ENCODE data around the gene MRRF. TPM values are rescaled to one million over a fixed set of nuclear protein-coding genes. Genes with fewer than 3 reads are reported as not detected.

Gene MRRF
- polyA plus RNA-seq, 1 experiment, result 35.1 TPM

DNA sequence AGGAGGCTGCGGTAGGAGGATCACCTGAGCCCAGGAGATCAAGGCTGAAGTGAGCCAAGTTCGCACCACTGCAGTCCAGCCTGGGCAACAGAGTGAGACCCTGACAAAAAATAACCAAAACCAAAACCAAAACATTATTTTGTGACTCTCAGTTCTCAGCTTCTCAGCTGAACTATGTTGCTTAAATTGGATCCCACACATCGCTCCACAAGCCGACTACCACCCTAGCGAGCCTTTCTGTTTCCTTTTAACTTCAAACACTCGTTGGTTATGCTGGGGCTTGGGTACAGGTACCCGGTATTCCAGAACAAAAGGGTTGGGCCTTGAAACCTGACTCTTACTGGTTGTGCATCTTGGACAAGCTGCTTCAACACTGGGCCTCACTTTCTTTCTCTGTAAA lies 102.4 kb downstream of the MRRF start:
- Histone ChIP-seq H3K27me3 (ENCODE audit: control insufficient read depth, insufficient read depth, low read length) (no peaks in the 10 kb centered on the region), H3K4me3 (ENCODE audit: low read depth, low read length) (no peak overlapping the region), H3K36me3 (ENCODE audit: control insufficient read depth, insufficient read depth, low read length) (no peaks in the 10 kb centered on the region)
- POLR2A ChIA-PET, result no interaction called here
- TF ChIP-seq, protein P1, sequence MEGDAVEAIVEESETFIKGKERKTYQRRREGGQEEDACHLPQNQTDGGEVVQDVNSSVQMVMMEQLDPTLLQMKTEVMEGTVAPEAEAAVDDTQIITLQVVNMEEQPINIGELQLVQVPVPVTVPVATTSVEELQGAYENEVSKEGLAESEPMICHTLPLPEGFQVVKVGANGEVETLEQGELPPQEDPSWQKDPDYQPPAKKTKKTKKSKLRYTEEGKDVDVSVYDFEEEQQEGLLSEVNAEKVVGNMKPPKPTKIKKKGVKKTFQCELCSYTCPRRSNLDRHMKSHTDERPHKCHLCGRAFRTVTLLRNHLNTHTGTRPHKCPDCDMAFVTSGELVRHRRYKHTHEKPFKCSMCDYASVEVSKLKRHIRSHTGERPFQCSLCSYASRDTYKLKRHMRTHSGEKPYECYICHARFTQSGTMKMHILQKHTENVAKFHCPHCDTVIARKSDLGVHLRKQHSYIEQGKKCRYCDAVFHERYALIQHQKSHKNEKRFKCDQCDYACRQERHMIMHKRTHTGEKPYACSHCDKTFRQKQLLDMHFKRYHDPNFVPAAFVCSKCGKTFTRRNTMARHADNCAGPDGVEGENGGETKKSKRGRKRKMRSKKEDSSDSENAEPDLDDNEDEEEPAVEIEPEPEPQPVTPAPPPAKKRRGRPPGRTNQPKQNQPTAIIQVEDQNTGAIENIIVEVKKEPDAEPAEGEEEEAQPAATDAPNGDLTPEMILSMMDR (IDR thresholded peaks at IDR 0.05; ENCODE audit: insufficient read depth, low read depth, low read length), result no peak
- DNase-seq (ENCODE audit: low read depth), result no peak
- CTCF ChIA-PET, result interaction anchor here (0.8 to 6.0 kb wide), 5 partner anchors 79 to 244 kb away, joined by 3 to 26 read pairs (median 3); no protein-coding TSS in a partner anchor

- TF ChIP-seq, protein P1 (IDR thresholded peaks at IDR 0.05; ENCODE audit: insufficient read depth, low read depth, low read length), result no peak
- POLR2A ChIA-PET, result no interaction called here
- H3K36me3 ChIP-seq (ENCODE audit: control insufficient read depth, insufficient read depth, low read length), result no peaks in the 10 kb centered on the region
- CTCF ChIA-PET, result interaction anchor here (1.3 to 6.0 kb wide), 2 partner anchors 81 to 245 kb away, joined by 3 to 26 read pairs; no protein-coding TSS in a partner anchor
- no peak for DNase-seq (ENCODE audit: low read depth)
- no peaks in the 10 kb centered on the region for H3K27me3 ChIP-seq (ENCODE audit: control insufficient read depth, insufficient read depth, low read length)
- H3K4me3 ChIP-seq (ENCODE audit: low read depth, low read length), result no peak overlapping the region
Measured at GRCh38 chr9:122367774-122368460, 103.2 kb downstream of the MRRF start.

- ChIA-PET POLR2A (no interaction called here), CTCF (interaction anchor here (6.0 kb wide), 1 partner anchor 245 kb away, joined by 26 read pairs; no protein-coding TSS in a partner anchor)
- H3K36me3 ChIP-seq (ENCODE audit: control insufficient read depth, insufficient read depth, low read length), result no peaks in the 10 kb centered on the region
- TF ChIP-seq, protein P1 (IDR thresholded peaks at IDR 0.05; ENCODE audit: insufficient read depth, low read depth, low read length), result no peak
- H3K4me3 ChIP-seq (ENCODE audit: low read depth, low read length), result no peak overlapping the region
- H3K27me3 ChIP-seq (ENCODE audit: control insufficient read depth, insufficient read depth, low read length), result no peaks in the 10 kb centered on the region
- DNase-seq (ENCODE audit: low read depth), result no peak
Measured at GRCh38 chr9:122368642-122369041, 104.0 kb downstream of the MRRF start.

DNA sequence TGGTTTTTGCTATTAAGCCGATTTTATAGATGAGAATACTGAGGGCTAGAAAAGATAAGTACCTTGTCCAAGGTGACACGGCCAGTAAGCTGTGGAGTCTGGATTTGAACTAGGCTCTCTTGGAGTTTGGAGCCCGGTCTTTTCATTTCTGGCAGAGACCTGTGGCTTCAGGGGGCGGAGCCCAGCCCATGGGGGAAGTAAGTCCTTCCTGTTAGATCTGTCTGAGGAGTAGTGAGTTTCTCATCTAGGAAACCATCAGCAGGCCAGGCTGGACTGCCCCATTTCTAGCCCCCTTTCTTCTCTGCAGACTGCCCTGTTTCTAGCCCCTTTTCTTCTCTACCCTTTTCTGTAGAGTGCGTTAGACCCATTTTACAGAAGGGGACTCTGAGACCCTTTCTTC lies 105.6 kb downstream of the MRRF start:
- no peak for DNase-seq (ENCODE audit: low read depth)
- no peaks in the 10 kb centered on the region for H3K27me3 ChIP-seq (ENCODE audit: control insufficient read depth, insufficient read depth, low read length)
- H3K36me3 ChIP-seq (ENCODE audit: control insufficient read depth, insufficient read depth, low read length), result no peaks in the 10 kb centered on the region
- TF ChIP-seq, protein P1 (IDR thresholded peaks at IDR 0.05; ENCODE audit: insufficient read depth, low read depth, low read length), result no peak
- ChIA-PET POLR2A (no interaction called here), CTCF (interaction anchor here (0.9 to 1.3 kb wide), 2 partner anchors 12 to 82 kb away, joined by 4 to 5 read pairs; no protein-coding TSS in a partner anchor)
- H3K4me3 ChIP-seq (ENCODE audit: low read depth, low read length), result no peak overlapping the region

GRCh38 chr9:122370869-122371755 lies 106.4 kb downstream of the MRRF start, which contains the start of gene PTGS1:
TSS of gene PTGS1 (plus strand) at chr9:122371024. CDS start at chr9:122371085, 61 bp downstream.
- ChIA-PET CTCF (interaction anchor here (0.9 to 2.0 kb wide), 3 partner anchors 11 to 247 kb away, joined by 4 to 5 read pairs (median 5); no protein-coding TSS in a partner anchor), POLR2A (no interaction called here)
- Histone ChIP-seq H3K27me3 (ENCODE audit: control insufficient read depth, insufficient read depth, low read length) (no peaks in the 10 kb centered on the region), H3K36me3 (ENCODE audit: control insufficient read depth, insufficient read depth, low read length) (no peaks in the 10 kb centered on the region), H3K4me3 (ENCODE audit: low read depth, low read length) (peak within 1 kb of the TSS; percentile 53)
- TF ChIP-seq, protein P1 (IDR thresholded peaks at IDR 0.05; ENCODE audit: insufficient read depth, low read depth, low read length), result no peak
- DNase-seq (ENCODE audit: low read depth), result no peak

Data from BJ (cell line).